Stimulated activated naive B cell treated with anti-CD40 and anti-IgM and Interleukin-4, amounts not matched to agents 10 μg/mL and 1 μg/mL and 100 μg/mL, for 72 hours (primary cell): ENCODE data around the gene TENM4.

ENCODE experiments used
- ATAC-seq, 2 donors: fragments of 150-1000 bp; cut with Tn5 transposase; replicated peaks; 2 replicates each; pipeline ENCODE4 v1.10.0; 2021; ENCODE audit warnings: moderate library complexity in 1 of 2
- DNase-seq: peaks from one replicate; pipeline ENCODE4 v3.0.0; 2021
- H3K27ac Mint-ChIP-seq: one replicate; pipeline ENCODE4 v1.8.0; 2022; ENCODE audit warnings: mild to moderate bottlenecking, mixed read lengths
- H3K27me3 Mint-ChIP-seq, 2 donors: one replicate each; pipeline ENCODE4 v1.8.0; 2022; ENCODE audit warnings: mixed read lengths in 2 of 2
- H3K36me3 Mint-ChIP-seq, 2 donors: one replicate each; pipeline ENCODE4 v1.8.0; 2022; ENCODE audit warnings: mixed read lengths in 2 of 2, mild to moderate bottlenecking in 1 of 2
- H3K4me1 Mint-ChIP-seq, 2 donors: one replicate each; pipeline ENCODE4 v1.8.0; 2022; ENCODE audit warnings: mixed read lengths in 2 of 2, mild to moderate bottlenecking in 1 of 2
- H3K4me3 Mint-ChIP-seq, 2 donors: one replicate each; pipeline ENCODE4 v1.8.0; 2022; ENCODE audit warnings: mild to moderate bottlenecking in 2 of 2, mixed read lengths in 2 of 2, moderate library complexity in 1 of 2
- H3K9me3 Mint-ChIP-seq, 2 donors: one replicate each; pipeline ENCODE4 v1.8.0; 2022; ENCODE audit warnings: mixed read lengths in 2 of 2, mild to moderate bottlenecking in 1 of 2

The TENM4 gene

DNA sequence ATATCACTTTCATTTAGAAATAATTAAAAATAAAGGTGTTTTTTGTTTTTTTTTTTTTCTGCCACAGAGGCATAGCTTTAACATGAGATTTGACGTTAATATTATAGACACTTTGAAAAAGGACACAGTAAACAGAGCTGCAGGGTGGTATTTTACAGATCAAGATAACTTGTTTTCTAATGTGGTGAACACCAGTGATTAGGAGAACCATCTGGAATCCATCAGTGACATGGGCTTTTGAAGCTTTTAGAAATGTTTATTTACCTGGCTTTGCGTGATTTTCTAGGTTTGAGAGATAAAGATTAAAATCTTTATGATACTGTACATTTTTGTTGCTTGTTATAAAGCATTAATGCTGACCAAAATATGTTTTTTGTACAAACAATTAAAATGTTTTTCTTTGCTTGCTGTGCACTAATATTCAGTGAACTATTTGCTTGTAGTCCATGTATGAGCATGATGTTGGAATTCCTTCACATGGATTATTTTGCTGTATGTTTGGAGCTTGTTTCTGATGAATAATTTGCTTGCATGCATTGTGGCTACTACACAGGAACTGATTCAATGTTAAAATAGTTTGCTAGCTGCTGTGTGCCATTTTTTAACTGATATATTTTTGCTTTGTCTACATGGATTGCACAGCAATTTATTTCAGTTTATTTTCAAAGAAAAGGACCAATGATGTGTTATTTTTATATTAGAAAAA, 514.0 kb downstream of the TENM4 start:
- no peaks in the 10 kb centered on the region for H3K9me3 Mint-ChIP-seq
- H3K27me3 Mint-ChIP-seq: peaks cover 14 to 15% of the 10 kb centered on the region in 2 donors
- ATAC-seq (no peak), DNase-seq (no peak)
- no peaks in the 10 kb centered on the region for H3K4me1 Mint-ChIP-seq
- no peak overlapping the region for H3K27ac Mint-ChIP-seq
- H3K4me3 Mint-ChIP-seq: no peak overlapping the region
- H3K36me3 Mint-ChIP-seq: no peaks in the 10 kb centered on the region

DNA sequence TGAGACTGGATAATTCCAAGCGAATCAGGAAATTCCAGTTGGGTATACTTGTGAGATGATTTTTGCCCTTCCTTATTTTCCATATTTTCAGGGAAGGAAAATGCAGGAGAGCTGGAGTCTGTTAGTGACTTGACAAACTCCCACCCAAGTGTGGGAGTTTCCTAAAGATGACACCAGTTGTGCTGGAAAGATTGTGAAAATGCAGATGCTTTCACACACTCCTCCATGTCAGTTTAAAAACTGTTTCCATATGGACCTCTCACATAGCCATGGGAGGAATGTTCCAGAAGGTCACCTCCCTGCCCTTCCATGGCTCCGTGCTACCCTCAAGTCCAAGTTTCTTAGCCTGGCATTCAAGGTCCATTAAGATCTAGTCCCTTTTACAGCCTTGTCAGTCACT, 515.4 kb downstream of the TENM4 start:
- Mint-ChIP-seq H3K4me3 (no peak overlapping the region), H3K27me3 (peaks cover 15 to 26% of the 10 kb centered on the region in 2 donors), H3K9me3 (no peaks in the 10 kb centered on the region), H3K4me1 (no peaks in the 10 kb centered on the region), H3K27ac (no peak overlapping the region), H3K36me3 (no peaks in the 10 kb centered on the region)
- no peak for DNase-seq
- ATAC-seq: no peak

DNA sequence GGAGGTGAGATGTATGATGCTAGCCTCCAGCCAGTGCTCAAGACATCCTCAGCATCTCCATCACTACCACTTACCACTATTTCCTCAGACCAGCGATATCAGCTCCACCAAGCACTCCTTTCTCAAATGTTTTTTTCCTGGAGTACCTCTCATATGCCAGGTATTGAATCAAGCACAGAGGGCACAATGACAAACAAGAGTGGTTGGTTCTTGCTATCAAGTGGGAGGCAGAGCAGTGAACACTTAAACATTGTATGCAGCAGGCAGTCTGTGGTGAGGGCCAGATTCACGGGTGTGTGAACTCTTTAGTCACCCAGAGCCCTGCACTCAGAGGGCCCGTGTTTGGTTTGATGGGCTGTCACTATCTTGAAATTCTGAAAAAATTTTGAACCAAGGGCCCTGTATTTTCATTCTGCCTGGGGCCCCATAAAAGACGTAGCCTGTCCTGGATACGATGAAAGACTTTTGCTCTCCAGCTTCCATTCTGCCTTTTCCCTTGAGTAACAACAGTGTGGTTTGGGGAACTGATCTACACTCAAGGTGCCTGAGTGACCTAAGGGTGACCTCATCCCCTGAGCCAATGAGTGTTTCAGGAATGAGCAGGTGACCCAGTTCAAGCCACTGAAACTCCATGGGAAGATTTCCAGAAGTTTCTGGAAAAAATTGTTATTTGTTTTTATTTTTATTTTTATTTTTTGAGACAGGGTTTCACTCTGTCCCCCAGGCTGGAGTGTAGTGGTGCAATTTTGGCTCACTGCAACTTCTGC, 517.8 kb downstream of the TENM4 start:
- Mint-ChIP-seq H3K27me3 (peaks cover 11 to 26% of the 10 kb centered on the region in 2 donors), H3K27ac (no peak overlapping the region), H3K36me3 (no peaks in the 10 kb centered on the region), H3K4me3 (no peak overlapping the region), H3K4me1 (no peaks in the 10 kb centered on the region), H3K9me3 (no peaks in the 10 kb centered on the region)
- ATAC-seq (no peak), DNase-seq (no peak)

DNA sequence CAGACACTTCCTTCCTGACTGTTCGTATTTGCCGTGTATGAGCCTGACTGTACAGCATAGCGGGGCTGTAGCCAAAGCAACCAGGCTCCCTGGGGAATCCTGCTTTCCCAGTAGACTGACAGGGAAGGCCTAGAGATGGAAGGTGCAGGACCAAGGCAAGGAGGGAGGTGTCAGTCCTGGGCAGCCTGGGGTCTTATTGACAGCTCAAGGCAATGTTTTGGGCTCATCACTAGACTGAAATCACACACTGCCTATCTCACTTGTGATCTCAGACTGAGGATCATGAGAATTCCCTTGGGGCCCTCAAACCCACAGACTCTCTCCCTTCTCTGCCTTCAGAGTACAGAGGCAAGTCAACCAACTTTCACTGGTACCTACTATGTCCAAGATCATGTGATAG, 519.3 kb downstream of the TENM4 start:
- Mint-ChIP-seq H3K9me3 (no peaks in the 10 kb centered on the region), H3K4me3 (no peak overlapping the region), H3K4me1 (no peaks in the 10 kb centered on the region), H3K27ac (no peak overlapping the region), H3K36me3 (no peaks in the 10 kb centered on the region), H3K27me3 (peaks cover 9 to 26% of the 10 kb centered on the region in 2 donors)
- DNase-seq: no peak
- peak in 1 of 2 donors; percentile 75 for ATAC-seq

DNA sequence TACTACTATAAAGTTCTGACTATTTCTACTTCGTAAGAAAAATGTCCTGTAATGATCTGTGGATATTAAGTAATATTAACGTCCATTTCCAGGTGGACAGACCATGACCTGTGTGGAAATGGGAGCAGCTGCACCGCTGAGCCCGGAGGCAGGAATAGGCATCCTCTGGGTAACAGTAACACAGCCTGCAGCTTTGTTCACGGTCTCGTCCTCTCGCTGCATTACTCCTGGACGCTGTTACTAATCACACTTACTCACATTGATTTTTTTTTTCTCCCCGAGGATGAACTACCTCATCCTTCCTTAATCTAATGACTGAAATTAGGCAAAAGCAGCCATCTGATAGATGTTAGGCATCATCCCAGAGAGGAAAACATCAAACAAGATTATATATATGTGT, 520.5 kb downstream of the TENM4 start:
- H3K4me1 Mint-ChIP-seq: no peaks in the 10 kb centered on the region
- no peak for DNase-seq

DNA sequence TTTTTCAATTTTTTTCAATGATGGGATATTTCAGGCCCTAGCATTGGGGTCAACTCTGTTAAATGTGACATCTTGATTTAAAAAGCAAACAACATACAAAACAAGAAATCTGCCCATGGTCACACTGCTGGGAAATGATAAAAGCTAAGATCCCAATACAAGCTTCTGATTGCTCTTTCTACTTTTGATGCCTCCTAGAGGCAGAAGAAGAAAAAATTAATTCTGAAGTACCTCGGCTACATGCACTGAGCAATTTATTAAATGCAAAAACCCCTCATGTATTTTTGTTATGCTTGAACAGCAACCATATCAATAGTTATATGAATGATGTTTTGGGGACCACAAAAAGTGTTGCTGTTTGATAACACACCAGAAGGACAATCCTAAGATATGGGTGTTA, 524.1 kb downstream of the TENM4 start:
- no peak overlapping the region for H3K27ac Mint-ChIP-seq
- DNase-seq: no peak
- no peak overlapping the region for H3K4me3 Mint-ChIP-seq
- no peaks in the 10 kb centered on the region for H3K36me3 Mint-ChIP-seq
- peaks cover 0 to 11% of the 10 kb centered on the region in 2 donors for H3K27me3 Mint-ChIP-seq
- peaks cover 0 to 2% of the 10 kb centered on the region in 2 donors for H3K9me3 Mint-ChIP-seq
- H3K4me1 Mint-ChIP-seq: no peaks in the 10 kb centered on the region
- no peak for ATAC-seq

More for the DNA sequence above, 520.5 kb downstream of the TENM4 start:
- H3K4me3 Mint-ChIP-seq: no peak overlapping the region
- no peaks in the 10 kb centered on the region for H3K36me3 Mint-ChIP-seq
- no peak overlapping the region for H3K27ac Mint-ChIP-seq
- ATAC-seq: no peak
- H3K9me3 Mint-ChIP-seq: no peaks in the 10 kb centered on the region
- H3K27me3 Mint-ChIP-seq: peaks cover 5 to 26% of the 10 kb centered on the region in 2 donors

DNA sequence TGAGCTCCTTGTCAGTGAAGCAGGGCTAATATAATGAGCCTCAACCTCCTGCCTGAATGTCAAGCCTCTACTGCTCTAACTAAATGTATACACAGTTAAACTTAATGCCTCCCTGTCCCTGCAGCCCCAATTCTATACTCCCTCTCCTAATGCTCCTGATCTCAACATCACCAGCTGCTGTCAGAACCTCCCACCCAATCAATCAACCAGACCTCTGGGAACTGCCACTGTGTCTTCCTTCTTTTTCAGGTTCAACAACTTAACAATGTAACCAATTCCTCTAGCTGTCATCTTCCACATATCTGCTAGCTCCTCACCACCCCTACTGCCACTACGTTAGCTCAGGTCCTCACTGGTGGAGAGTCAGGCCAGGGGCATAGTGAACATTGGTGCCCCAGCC, 526.3 kb downstream of the TENM4 start:
- Mint-ChIP-seq H3K27me3 (no peaks in the 10 kb centered on the region), H3K4me3 (no peak overlapping the region), H3K4me1 (no peaks in the 10 kb centered on the region), H3K27ac (no peak overlapping the region), H3K36me3 (no peaks in the 10 kb centered on the region), H3K9me3 (peaks cover 0 to 2% of the 10 kb centered on the region in 2 donors)
- ATAC-seq: no peak
- no peak for DNase-seq

DNA sequence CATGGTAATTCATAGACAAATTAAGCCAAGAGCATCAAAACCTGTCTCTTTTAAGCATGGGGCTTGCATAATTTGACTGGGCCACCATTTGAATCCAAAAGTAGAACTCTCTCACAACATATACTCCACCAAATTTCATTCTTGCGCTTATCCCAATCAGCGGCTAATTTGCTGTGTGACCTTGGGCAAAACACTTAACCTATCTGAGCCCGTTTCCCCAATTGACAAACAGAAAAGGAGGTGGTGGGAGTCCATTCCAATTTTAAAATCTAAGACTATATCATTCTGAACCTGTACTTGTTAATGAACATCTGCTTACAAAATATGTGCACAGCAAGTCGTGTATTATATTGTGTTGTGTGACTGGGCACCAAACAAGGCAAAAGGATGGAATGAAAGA, 528.1 kb downstream of the TENM4 start:
- no peak overlapping the region for H3K27ac Mint-ChIP-seq
- no peaks in the 10 kb centered on the region for H3K4me1 Mint-ChIP-seq
- ATAC-seq (no peak), DNase-seq (no peak)
- H3K36me3 Mint-ChIP-seq: no peaks in the 10 kb centered on the region
- H3K9me3 Mint-ChIP-seq: peaks cover 0 to 2% of the 10 kb centered on the region in 2 donors
- no peaks in the 10 kb centered on the region for H3K27me3 Mint-ChIP-seq
- no peak overlapping the region for H3K4me3 Mint-ChIP-seq

DNA sequence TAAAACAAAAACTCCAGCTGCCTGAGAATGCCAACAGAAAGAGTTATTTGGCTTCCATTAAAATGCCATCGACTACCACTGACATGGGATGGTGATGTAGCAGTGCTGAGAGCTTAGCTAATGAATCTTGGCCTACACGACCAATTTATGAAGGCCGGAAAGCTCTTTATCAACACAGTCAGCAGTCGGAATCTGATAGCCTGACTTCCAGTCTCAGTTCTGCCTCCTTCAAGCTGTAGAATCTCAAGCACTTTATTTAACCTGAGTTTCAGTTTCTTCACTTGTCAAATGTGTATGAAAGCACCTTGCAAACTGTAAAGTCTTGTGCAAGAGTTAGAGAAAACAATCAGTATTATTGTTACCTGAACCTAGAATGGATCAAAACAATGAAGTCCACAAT, 530.5 kb downstream of the TENM4 start:
- Mint-ChIP-seq H3K4me3 (no peak overlapping the region), H3K27ac (no peak overlapping the region), H3K4me1 (no peaks in the 10 kb centered on the region), H3K36me3 (no peaks in the 10 kb centered on the region), H3K27me3 (no peaks in the 10 kb centered on the region), H3K9me3 (peaks cover 0 to 2% of the 10 kb centered on the region in 2 donors)
- no peak for ATAC-seq
- DNase-seq: no peak

DNA sequence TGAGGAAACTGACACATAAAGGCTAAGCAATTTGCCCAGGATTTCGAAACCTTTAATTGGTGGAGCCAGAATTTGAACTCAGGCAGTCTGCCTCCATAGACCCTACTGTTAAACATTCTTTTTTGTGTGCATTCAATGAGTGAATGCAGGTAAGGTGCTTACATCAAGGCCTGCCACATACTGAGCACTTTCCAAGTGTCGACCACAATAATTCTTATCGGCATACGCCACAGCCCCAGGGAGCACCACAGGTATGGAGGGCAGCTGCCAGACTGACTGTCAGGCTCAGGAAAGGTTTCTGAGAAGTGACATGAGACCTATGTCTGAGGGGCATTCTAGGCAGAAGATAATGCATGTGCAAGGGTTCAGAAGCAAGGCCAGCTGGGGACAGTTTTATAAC, 531.4 kb downstream of the TENM4 start:
- no peaks in the 10 kb centered on the region for H3K27me3 Mint-ChIP-seq
- no peak overlapping the region for H3K27ac Mint-ChIP-seq
- H3K4me1 Mint-ChIP-seq: no peaks in the 10 kb centered on the region
- no peaks in the 10 kb centered on the region for H3K36me3 Mint-ChIP-seq
- H3K9me3 Mint-ChIP-seq: no peaks in the 10 kb centered on the region
- no peak overlapping the region for H3K4me3 Mint-ChIP-seq
- no peak for ATAC-seq
- no peak for DNase-seq

DNA sequence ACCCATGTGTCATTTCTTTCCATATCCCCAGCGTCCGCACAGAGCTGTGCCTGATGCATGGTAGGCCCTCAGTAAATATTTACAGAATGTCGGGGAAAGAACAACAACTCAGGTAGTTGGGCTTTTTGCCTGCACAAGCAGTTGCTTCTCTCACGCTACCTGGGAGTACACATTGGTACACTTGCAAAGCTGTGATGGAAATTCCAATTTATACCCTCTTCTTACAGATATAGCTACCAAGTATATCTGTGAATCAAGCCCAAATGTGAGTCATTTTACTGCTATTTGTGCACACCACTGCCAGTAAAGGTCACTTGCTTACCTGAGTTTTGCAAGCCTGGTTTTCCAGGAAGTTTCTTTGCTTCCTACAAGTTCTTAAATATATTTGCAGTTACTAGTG, 533.2 kb downstream of the TENM4 start:
- no peak overlapping the region for H3K4me3 Mint-ChIP-seq
- H3K9me3 Mint-ChIP-seq: no peaks in the 10 kb centered on the region

DNA sequence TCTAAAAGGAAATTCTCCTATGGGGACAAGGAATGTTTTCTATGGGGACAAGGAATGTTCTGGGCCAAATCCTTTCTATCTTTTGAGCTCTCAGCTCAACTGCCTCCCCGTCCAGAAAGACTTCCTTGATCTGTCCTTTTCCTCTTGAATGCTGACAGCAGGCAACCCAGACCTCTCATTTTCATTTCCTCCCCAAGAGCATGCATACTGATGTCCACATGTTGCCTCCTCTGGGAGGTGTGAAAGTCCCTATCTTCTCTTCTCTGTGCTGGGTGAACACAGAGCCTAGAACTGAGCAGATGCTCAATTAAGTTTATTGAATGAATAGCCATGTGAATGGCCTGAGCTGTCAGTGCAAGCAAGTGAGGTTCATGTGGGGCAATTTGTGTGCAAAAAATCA, 534.3 kb downstream of the TENM4 start:
- Mint-ChIP-seq H3K36me3 (no peaks in the 10 kb centered on the region), H3K27ac (no peak overlapping the region), H3K27me3 (peaks cover 9 to 12% of the 10 kb centered on the region in 2 donors), H3K4me1 (no peaks in the 10 kb centered on the region), H3K9me3 (no peaks in the 10 kb centered on the region), H3K4me3 (no peak overlapping the region)
- DNase-seq (no peak), ATAC-seq (peak in 1 of 2 donors; percentile 47)

More for the DNA sequence above, 533.2 kb downstream of the TENM4 start:
- no peak overlapping the region for H3K27ac Mint-ChIP-seq
- H3K4me1 Mint-ChIP-seq: no peaks in the 10 kb centered on the region
- ATAC-seq (no peak), DNase-seq (no peak)
- peaks cover 3 to 5% of the 10 kb centered on the region in 2 donors for H3K27me3 Mint-ChIP-seq
- H3K36me3 Mint-ChIP-seq: no peaks in the 10 kb centered on the region

DNA sequence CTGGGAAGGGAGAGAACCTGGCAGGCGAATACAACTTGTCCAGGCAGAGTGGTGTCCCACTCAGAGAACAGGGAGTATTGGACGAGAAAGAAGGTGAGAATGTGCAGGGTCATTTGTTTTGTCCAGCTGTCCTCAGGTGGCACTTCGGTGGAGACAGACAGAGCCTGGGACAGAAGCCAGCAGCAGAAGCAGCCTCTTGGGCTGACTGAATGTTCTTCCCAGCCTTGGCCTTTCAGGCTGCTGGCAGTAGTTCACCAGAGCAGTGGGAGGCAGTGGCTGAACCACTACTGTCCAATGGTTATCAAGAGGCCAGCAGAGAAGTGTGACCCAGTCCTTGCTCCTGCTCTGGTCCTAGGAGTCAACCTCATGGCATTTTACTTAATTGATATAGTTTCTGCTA, 535.1 kb downstream of the TENM4 start:
- H3K36me3 Mint-ChIP-seq: no peaks in the 10 kb centered on the region
- no peak for DNase-seq
- no peaks in the 10 kb centered on the region for H3K4me1 Mint-ChIP-seq
- H3K27ac Mint-ChIP-seq: no peak overlapping the region
- H3K4me3 Mint-ChIP-seq: no peak overlapping the region
- H3K27me3 Mint-ChIP-seq: peaks cover 9 to 14% of the 10 kb centered on the region in 2 donors
- ATAC-seq: no peak
- no peaks in the 10 kb centered on the region for H3K9me3 Mint-ChIP-seq

DNA sequence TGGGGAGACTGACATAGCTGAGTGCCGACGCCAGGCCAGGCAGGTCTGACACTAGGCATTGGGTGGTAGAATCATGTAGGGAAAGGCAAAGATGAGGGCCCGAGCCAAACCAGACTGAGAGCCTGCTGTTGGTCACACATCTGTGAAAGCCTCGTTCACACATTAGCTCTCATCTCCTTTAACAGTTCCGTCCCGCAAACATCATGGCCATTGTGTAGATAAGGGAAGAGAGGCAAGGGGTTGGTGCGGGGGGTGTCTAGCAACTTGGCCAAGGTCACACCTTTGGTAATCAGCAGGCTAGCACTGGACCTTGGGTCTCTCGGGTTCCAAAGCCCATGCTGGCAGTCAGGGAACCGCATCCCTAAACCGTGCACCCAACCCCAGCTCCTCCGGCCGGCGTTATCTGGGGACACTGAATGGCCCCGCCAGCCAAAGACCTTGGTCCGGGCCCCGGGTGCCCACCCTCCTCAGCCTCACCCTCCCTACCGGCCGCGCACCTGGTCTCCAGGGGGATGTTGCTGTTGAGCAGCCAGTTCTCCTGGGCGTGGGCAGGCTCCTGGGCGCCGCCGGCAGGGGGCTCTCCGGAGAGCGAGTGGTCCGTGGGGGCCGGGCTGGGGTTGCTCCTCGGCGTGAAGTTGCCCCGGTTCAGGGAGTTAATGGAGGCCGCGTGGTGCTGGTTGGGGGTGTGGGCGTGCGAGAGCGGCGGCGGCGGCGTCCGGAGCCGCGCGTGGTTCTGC, 537.9 kb downstream of the TENM4 start:
- DNase-seq: no peak
- Mint-ChIP-seq H3K27ac (no peak overlapping the region), H3K4me1 (no peaks in the 10 kb centered on the region), H3K9me3 (no peaks in the 10 kb centered on the region), H3K4me3 (no peak overlapping the region), H3K27me3 (peaks cover 9 to 16% of the 10 kb centered on the region in 2 donors), H3K36me3 (no peaks in the 10 kb centered on the region)
- no peak for ATAC-seq
